Measurements from ENCODE around the gene NEK4.

GRCh38 chr3:52679199-52679538 is 91.6 kb downstream of the NEK4 start:
- TF ChIP-seq, protein P1, sequence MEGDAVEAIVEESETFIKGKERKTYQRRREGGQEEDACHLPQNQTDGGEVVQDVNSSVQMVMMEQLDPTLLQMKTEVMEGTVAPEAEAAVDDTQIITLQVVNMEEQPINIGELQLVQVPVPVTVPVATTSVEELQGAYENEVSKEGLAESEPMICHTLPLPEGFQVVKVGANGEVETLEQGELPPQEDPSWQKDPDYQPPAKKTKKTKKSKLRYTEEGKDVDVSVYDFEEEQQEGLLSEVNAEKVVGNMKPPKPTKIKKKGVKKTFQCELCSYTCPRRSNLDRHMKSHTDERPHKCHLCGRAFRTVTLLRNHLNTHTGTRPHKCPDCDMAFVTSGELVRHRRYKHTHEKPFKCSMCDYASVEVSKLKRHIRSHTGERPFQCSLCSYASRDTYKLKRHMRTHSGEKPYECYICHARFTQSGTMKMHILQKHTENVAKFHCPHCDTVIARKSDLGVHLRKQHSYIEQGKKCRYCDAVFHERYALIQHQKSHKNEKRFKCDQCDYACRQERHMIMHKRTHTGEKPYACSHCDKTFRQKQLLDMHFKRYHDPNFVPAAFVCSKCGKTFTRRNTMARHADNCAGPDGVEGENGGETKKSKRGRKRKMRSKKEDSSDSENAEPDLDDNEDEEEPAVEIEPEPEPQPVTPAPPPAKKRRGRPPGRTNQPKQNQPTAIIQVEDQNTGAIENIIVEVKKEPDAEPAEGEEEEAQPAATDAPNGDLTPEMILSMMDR (conservative IDR thresholded peaks at IDR 0.05; ENCODE audit: low read depth, low read length): no peak
- TF ChIP-seq EZH2 (IDR thresholded peaks at IDR 0.05; ENCODE audit: borderline replicate concordance, low read depth, low read length, poor library complexity, severe bottlenecking): no peak
